ENCODE data around the gene FCRL1.

Gene FCRL1

GRCh38 chr1:157773493-157774350 lies 46.2 kb downstream of the FCRL1 start:
- no peak overlapping the region for H3K9ac ChIP-seq (ENCODE audit: low read depth in 1 of 2, low read length in 2 of 2)
- no peaks in the 10 kb centered on the region for H3K9me3 ChIP-seq (ENCODE audit: control insufficient read depth in 1 of 2, low read length in 2 of 2)
- no peak overlapping the region for H3K4me3 ChIP-seq (ENCODE audit: low read depth in 1 of 2, low read length in 2 of 2)
- no peaks in the 10 kb centered on the region for H3K27me3 ChIP-seq (ENCODE audit: control insufficient read depth in 1 of 2, insufficient read depth in 2 of 2, low read length in 2 of 2)
- H3K4me1 ChIP-seq (ENCODE audit: control insufficient read depth in 1 of 2, insufficient read depth in 2 of 2, low read length in 2 of 2): peaks cover 0 to 29% of the 10 kb centered on the region in 2 donors
- H3K36me3 ChIP-seq (ENCODE audit: control insufficient read depth in 1 of 2, insufficient read depth in 2 of 2, low read length in 2 of 2): no peaks in the 10 kb centered on the region
- H3K27ac ChIP-seq (ENCODE audit: low read depth, low read length): no peak overlapping the region

- H3K27me3 ChIP-seq (ENCODE audit: control insufficient read depth in 1 of 2, insufficient read depth in 2 of 2, low read length in 2 of 2): no peaks in the 10 kb centered on the region
- peaks cover 0 to 20% of the 10 kb centered on the region in 2 donors for H3K4me1 ChIP-seq (ENCODE audit: control insufficient read depth in 1 of 2, insufficient read depth in 2 of 2, low read length in 2 of 2)
- H3K27ac ChIP-seq (ENCODE audit: low read depth, low read length): no peak overlapping the region
- no peak overlapping the region for H3K9ac ChIP-seq (ENCODE audit: low read depth in 1 of 2, low read length in 2 of 2)
- H3K36me3 ChIP-seq (ENCODE audit: control insufficient read depth in 1 of 2, insufficient read depth in 2 of 2, low read length in 2 of 2): no peaks in the 10 kb centered on the region
- no peak overlapping the region for H3K4me3 ChIP-seq (ENCODE audit: low read depth in 1 of 2, low read length in 2 of 2)
- no peaks in the 10 kb centered on the region for H3K9me3 ChIP-seq (ENCODE audit: control insufficient read depth in 1 of 2, low read length in 2 of 2)
Measured at GRCh38 chr1:157771661-157772425, 48.1 kb downstream of the FCRL1 start.

GRCh38 chr1:157770442-157771043 lies 49.4 kb downstream of the FCRL1 start:
- H3K9me3 ChIP-seq (ENCODE audit: control insufficient read depth in 1 of 2, low read length in 2 of 2): no peaks in the 10 kb centered on the region
- no peaks in the 10 kb centered on the region for H3K27me3 ChIP-seq (ENCODE audit: control insufficient read depth in 1 of 2, insufficient read depth in 2 of 2, low read length in 2 of 2)
- H3K4me3 ChIP-seq (ENCODE audit: low read depth in 1 of 2, low read length in 2 of 2): no peak overlapping the region
- no peak overlapping the region for H3K9ac ChIP-seq (ENCODE audit: low read depth in 1 of 2, low read length in 2 of 2)
- H3K36me3 ChIP-seq (ENCODE audit: control insufficient read depth in 1 of 2, insufficient read depth in 2 of 2, low read length in 2 of 2): no peaks in the 10 kb centered on the region
- H3K4me1 ChIP-seq (ENCODE audit: control insufficient read depth in 1 of 2, insufficient read depth in 2 of 2, low read length in 2 of 2): peaks cover 0 to 18% of the 10 kb centered on the region in 2 donors
- H3K27ac ChIP-seq (ENCODE audit: low read depth, low read length): no peak overlapping the region

- Histone ChIP-seq H3K27ac (ENCODE audit: low read depth, low read length) (no peak overlapping the region), H3K27me3 (ENCODE audit: control insufficient read depth in 1 of 2, insufficient read depth in 2 of 2, low read length in 2 of 2) (no peaks in the 10 kb centered on the region), H3K36me3 (ENCODE audit: control insufficient read depth in 1 of 2, insufficient read depth in 2 of 2, low read length in 2 of 2) (no peaks in the 10 kb centered on the region), H3K9ac (ENCODE audit: low read depth in 1 of 2, low read length in 2 of 2) (no peak overlapping the region), H3K4me3 (ENCODE audit: low read depth in 1 of 2, low read length in 2 of 2) (no peak overlapping the region), H3K9me3 (ENCODE audit: control insufficient read depth in 1 of 2, low read length in 2 of 2) (no peaks in the 10 kb centered on the region), H3K4me1 (ENCODE audit: control insufficient read depth in 1 of 2, insufficient read depth in 2 of 2, low read length in 2 of 2) (no peaks in the 10 kb centered on the region)
Measured at GRCh38 chr1:157766792-157767191, 53.1 kb downstream of the FCRL1 start.

GRCh38 chr1:157758018-157758417 lies 61.9 kb downstream of the FCRL1 start:
- Histone ChIP-seq H3K36me3 (ENCODE audit: control insufficient read depth in 1 of 2, insufficient read depth in 2 of 2, low read length in 2 of 2) (no peaks in the 10 kb centered on the region), H3K4me1 (ENCODE audit: control insufficient read depth in 1 of 2, insufficient read depth in 2 of 2, low read length in 2 of 2) (no peaks in the 10 kb centered on the region), H3K27ac (ENCODE audit: low read depth, low read length) (no peak overlapping the region), H3K4me3 (ENCODE audit: low read depth in 1 of 2, low read length in 2 of 2) (no peak overlapping the region), H3K9ac (ENCODE audit: low read depth in 1 of 2, low read length in 2 of 2) (no peak overlapping the region), H3K27me3 (ENCODE audit: control insufficient read depth in 1 of 2, insufficient read depth in 2 of 2, low read length in 2 of 2) (no peaks in the 10 kb centered on the region), H3K9me3 (ENCODE audit: control insufficient read depth in 1 of 2, low read length in 2 of 2) (no peaks in the 10 kb centered on the region)

GRCh38 chr1:157753611-157754010 lies 66.3 kb downstream of the FCRL1 start:
- no peaks in the 10 kb centered on the region for H3K36me3 ChIP-seq (ENCODE audit: control insufficient read depth in 1 of 2, insufficient read depth in 2 of 2, low read length in 2 of 2)
- no peak overlapping the region for H3K9ac ChIP-seq (ENCODE audit: low read depth in 1 of 2, low read length in 2 of 2)
- H3K27me3 ChIP-seq (ENCODE audit: control insufficient read depth in 1 of 2, insufficient read depth in 2 of 2, low read length in 2 of 2): no peaks in the 10 kb centered on the region
- no peak overlapping the region for H3K4me3 ChIP-seq (ENCODE audit: low read depth in 1 of 2, low read length in 2 of 2)
- H3K4me1 ChIP-seq (ENCODE audit: control insufficient read depth in 1 of 2, insufficient read depth in 2 of 2, low read length in 2 of 2): no peaks in the 10 kb centered on the region
- H3K9me3 ChIP-seq (ENCODE audit: control insufficient read depth in 1 of 2, low read length in 2 of 2): no peaks in the 10 kb centered on the region
- no peak overlapping the region for H3K27ac ChIP-seq (ENCODE audit: low read depth, low read length)

- no peaks in the 10 kb centered on the region for H3K9me3 ChIP-seq (ENCODE audit: control insufficient read depth in 1 of 2, low read length in 2 of 2)
- H3K9ac ChIP-seq (ENCODE audit: low read depth in 1 of 2, low read length in 2 of 2): no peak overlapping the region
- H3K27ac ChIP-seq (ENCODE audit: low read depth, low read length): no peak overlapping the region
- no peaks in the 10 kb centered on the region for H3K36me3 ChIP-seq (ENCODE audit: control insufficient read depth in 1 of 2, insufficient read depth in 2 of 2, low read length in 2 of 2)
- no peak overlapping the region for H3K4me3 ChIP-seq (ENCODE audit: low read depth in 1 of 2, low read length in 2 of 2)
- no peaks in the 10 kb centered on the region for H3K4me1 ChIP-seq (ENCODE audit: control insufficient read depth in 1 of 2, insufficient read depth in 2 of 2, low read length in 2 of 2)
- no peaks in the 10 kb centered on the region for H3K27me3 ChIP-seq (ENCODE audit: control insufficient read depth in 1 of 2, insufficient read depth in 2 of 2, low read length in 2 of 2)
Measured at GRCh38 chr1:157751283-157751682, 68.6 kb downstream of the FCRL1 start.

GRCh38 chr1:157748262-157748817 lies 71.6 kb downstream of the FCRL1 start:
- no peaks in the 10 kb centered on the region for H3K27me3 ChIP-seq (ENCODE audit: control insufficient read depth in 1 of 2, insufficient read depth in 2 of 2, low read length in 2 of 2)
- H3K36me3 ChIP-seq (ENCODE audit: control insufficient read depth in 1 of 2, insufficient read depth in 2 of 2, low read length in 2 of 2): no peaks in the 10 kb centered on the region
- no peaks in the 10 kb centered on the region for H3K9me3 ChIP-seq (ENCODE audit: control insufficient read depth in 1 of 2, low read length in 2 of 2)
- H3K4me3 ChIP-seq (ENCODE audit: low read depth in 1 of 2, low read length in 2 of 2): no peak overlapping the region
- H3K4me1 ChIP-seq (ENCODE audit: control insufficient read depth in 1 of 2, insufficient read depth in 2 of 2, low read length in 2 of 2): no peaks in the 10 kb centered on the region
- no peak overlapping the region for H3K9ac ChIP-seq (ENCODE audit: low read depth in 1 of 2, low read length in 2 of 2)
- H3K27ac ChIP-seq (ENCODE audit: low read depth, low read length): no peak overlapping the region

All from duodenal mucosa (tissue), 2 donors.